Measurements from ENCODE around the gene KBTBD13. TPM values are rescaled to one million over a fixed set of nuclear protein-coding genes. Genes with fewer than 3 reads are reported as not detected.

Gene KBTBD13
- under 1 TPM in 1 of 4 donors, not detected in 3; 0.38 TPM for total RNA-seq

- Histone ChIP-seq H3K4me3 (peak within 1 kb of the TSS in 2 of 4 donors; percentile 6 to 11), H3K4me1 (peaks cover 0 to 20% (median 2%) of the 10 kb centered on the region in 4 donors), H3K27me3 (no peaks in the 10 kb centered on the region), H3K27ac (peak within 1 kb of the TSS in 1 of 4 donors; percentile 72), H3K9me3 (no peaks in the 10 kb centered on the region), H3K36me3 (no peaks in the 10 kb centered on the region)
- TF ChIP-seq, protein P1, sequence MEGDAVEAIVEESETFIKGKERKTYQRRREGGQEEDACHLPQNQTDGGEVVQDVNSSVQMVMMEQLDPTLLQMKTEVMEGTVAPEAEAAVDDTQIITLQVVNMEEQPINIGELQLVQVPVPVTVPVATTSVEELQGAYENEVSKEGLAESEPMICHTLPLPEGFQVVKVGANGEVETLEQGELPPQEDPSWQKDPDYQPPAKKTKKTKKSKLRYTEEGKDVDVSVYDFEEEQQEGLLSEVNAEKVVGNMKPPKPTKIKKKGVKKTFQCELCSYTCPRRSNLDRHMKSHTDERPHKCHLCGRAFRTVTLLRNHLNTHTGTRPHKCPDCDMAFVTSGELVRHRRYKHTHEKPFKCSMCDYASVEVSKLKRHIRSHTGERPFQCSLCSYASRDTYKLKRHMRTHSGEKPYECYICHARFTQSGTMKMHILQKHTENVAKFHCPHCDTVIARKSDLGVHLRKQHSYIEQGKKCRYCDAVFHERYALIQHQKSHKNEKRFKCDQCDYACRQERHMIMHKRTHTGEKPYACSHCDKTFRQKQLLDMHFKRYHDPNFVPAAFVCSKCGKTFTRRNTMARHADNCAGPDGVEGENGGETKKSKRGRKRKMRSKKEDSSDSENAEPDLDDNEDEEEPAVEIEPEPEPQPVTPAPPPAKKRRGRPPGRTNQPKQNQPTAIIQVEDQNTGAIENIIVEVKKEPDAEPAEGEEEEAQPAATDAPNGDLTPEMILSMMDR (IDR thresholded peaks at IDR 0.05): no peak
- TF ChIP-seq POLR2A (IDR thresholded peaks at IDR 0.05): no peak
- DNase-seq: no peak
These were observed at the start of gene KBTBD13 for GRCh38 chr15:65076486-65077290. TSS of gene KBTBD13 (plus strand) at chr15:65076746. CDS start at chr15:65076816, 70 bp downstream.

GRCh38 chr15:65026756-65027155 is 49.8 kb upstream of the KBTBD13 start:
- Histone ChIP-seq H3K9me3 (no peaks in the 10 kb centered on the region), H3K36me3 (peaks cover 0 to 48% (median 0%) of the 10 kb centered on the region in 3 donors), H3K4me3 (no peak overlapping the region), H3K27me3 (no peaks in the 10 kb centered on the region), H3K27ac (no peak overlapping the region), H3K4me1 (peaks cover 0 to 10% (median 5%) of the 10 kb centered on the region in 4 donors)
- no peak for DNase-seq
- TF ChIP-seq POLR2A (IDR thresholded peaks at IDR 0.05): no peak
- TF ChIP-seq, protein P1 (IDR thresholded peaks at IDR 0.05): no peak

GRCh38 chr15:65027593-65027992 is 49.0 kb upstream of the KBTBD13 start:
- Histone ChIP-seq H3K27me3 (no peaks in the 10 kb centered on the region), H3K36me3 (peaks cover 0 to 41% (median 0%) of the 10 kb centered on the region in 3 donors), H3K4me3 (peak overlapping the region in 1 of 4 donors; percentile 74), H3K27ac (no peak overlapping the region), H3K4me1 (peaks cover 0 to 11% (median 5%) of the 10 kb centered on the region in 4 donors), H3K9me3 (no peaks in the 10 kb centered on the region)
- no peak for DNase-seq
- TF ChIP-seq, protein P1 (IDR thresholded peaks at IDR 0.05): no peak
- no peak for TF ChIP-seq POLR2A (IDR thresholded peaks at IDR 0.05)

DNA sequence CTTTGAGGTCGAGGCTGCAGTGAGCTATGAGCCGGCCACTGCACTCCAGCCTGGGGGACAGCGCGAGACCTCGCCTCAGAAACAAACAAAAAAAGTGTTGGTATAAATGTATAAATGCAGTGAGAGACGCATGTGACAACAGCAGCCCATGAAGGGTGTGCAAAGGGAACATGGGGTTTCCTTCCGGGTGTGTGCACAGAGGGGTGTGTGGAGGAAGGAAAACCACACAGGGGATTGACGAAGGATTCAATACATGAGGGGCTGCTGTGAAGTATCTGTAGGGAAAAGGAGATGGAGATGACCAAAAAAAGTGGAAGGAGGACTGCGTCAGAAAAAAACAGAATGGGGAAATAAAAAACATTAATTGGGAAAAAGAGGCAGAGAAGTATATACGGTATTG is 48.2 kb upstream of the KBTBD13 start:
- Histone ChIP-seq H3K9me3 (no peaks in the 10 kb centered on the region), H3K4me3 (peak overlapping the region; percentile 74 to 91 (median 88)), H3K4me1 (peaks cover 0 to 14% (median 5%) of the 10 kb centered on the region in 4 donors), H3K27me3 (no peaks in the 10 kb centered on the region), H3K36me3 (peaks cover 0 to 35% (median 0%) of the 10 kb centered on the region in 3 donors), H3K27ac (peak overlapping the region in 1 of 4 donors; percentile 82)
- no peak for DNase-seq
- TF ChIP-seq POLR2A (IDR thresholded peaks at IDR 0.05): no peak
- TF ChIP-seq, protein P1 (IDR thresholded peaks at IDR 0.05): no peak

- Histone ChIP-seq H3K27me3 (no peaks in the 10 kb centered on the region), H3K4me1 (peaks cover 0 to 14% (median 5%) of the 10 kb centered on the region in 4 donors), H3K36me3 (peaks cover 0 to 29% (median 0%) of the 10 kb centered on the region in 3 donors), H3K9me3 (no peaks in the 10 kb centered on the region), H3K27ac (peak within 1 kb of the TSS; percentile 54 to 82 (median 66)), H3K4me3 (peak within 1 kb of the TSS; percentile 74 to 91 (median 88))
- TF ChIP-seq POLR2A (IDR thresholded peaks at IDR 0.05): peak; percentile 79 to 87
- TF ChIP-seq, protein P1 (IDR thresholded peaks at IDR 0.05): peak in 3 of 6 experiments; percentile 8 to 22 (median 18)
- peak; percentile 96 to 97 (median 96) for DNase-seq
These were observed 47.4 kb upstream of the KBTBD13 start, which contains the start of gene MTFMT for GRCh38 chr15:65028921-65029735. TSS of gene MTFMT (minus strand) at chr15:65029639. CDS start at chr15:65029613, 26 bp downstream.

Measured in Peyer's patch (tissue), 4 donors.